ENCODE data around the gene RWDD3.
A peak's percentile ranks its signal among the peaks of the same experiment; 100 is the strongest.

RWDD3 gene, protein sequence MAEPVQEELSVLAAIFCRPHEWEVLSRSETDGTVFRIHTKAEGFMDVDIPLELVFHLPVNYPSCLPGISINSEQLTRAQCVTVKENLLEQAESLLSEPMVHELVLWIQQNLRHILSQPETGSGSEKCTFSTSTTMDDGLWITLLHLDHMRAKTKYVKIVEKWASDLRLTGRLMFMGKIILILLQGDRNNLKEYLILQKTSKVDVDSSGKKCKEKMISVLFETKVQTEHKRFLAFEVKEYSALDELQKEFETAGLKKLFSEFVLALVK

DNA sequence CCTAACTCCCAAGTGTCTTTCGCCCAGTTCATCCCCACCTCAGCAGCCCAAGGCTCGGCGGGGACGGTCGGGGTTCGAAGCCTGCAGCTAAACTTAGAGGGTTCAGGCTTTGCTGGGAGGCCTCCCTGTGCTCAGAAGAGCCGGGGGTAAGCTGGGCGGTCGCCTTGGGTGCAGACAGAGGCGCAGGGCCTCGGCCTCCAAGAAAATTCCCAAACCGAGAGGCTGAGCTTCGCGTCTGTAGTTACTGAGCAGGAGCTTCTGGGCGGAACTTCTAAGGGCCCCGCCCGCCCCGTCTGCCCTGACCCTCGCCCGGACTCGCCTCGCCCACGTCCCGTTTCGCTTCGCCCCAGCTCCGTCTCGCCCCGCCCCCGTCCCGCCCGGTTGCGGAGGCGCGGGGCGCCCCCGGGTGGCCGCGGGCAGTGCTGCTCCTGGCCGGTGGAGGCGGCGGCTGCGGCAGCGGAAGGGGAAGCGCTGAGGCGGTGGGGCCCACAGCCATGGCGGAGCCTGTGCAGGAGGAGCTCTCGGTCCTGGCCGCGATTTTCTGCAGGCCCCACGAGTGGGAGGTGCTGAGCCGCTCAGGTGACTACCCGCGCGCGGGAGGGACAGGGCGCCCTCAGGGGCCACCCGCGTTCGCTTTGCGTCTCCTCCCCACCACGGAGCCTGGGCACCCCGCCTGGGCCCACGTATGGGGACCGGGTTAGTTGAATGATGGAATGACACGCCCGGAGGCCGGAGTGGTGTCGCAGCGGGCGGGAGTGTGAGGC is at the start of gene RWDD3:
Gene RWDD3, plus strand, starts transcription at position 474 of the 764 bp plus-strand sequence. Its CDS starts 21 bp downstream, at position 495.
- DNase-seq = peak; percentile 93 to 94

DNA sequence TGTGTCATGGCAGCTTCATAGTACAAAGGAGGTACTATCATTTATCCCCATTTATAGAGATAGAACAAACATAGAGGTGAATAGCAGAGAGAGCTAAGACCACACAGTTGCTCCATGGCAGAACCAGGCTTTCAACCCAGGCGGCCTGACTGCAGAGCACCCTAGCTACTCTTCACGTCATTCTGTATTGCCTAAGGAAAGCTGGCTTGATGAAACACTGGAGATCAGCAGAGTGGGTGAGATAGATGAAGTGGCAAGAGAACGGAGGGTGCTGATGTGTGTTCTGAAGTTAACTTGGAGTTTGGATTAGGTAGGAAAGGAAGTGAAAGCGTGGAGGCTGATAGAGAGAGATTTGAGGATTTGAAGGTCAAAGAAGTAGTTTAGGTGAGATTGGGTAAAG is 47.9 kb upstream of the RWDD3 start:
- no peak for DNase-seq

GRCh38 chr1:95193591-95193990 is 40.4 kb upstream of the RWDD3 start:
- no peak for DNase-seq

DNA sequence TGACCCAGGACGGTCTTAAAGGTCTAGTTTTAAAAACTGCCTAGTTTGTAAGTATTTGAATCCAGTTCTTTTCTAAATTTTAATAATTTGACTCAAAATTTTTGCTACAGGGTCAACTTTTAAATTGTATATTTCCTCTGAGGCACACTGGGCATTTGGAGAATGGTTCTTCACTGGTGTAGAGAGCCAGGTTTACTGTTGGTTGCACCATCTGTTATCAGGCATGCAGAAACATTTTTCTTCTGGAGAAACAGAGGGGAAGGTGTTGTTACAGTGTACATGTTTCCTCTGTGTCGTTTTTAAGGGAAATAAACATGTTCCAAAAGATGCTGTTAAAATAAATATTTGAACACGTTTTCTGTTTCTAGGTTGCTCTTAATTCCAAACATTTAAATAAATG is 39.0 kb upstream of the RWDD3 start:
- no peak for DNase-seq

DNA sequence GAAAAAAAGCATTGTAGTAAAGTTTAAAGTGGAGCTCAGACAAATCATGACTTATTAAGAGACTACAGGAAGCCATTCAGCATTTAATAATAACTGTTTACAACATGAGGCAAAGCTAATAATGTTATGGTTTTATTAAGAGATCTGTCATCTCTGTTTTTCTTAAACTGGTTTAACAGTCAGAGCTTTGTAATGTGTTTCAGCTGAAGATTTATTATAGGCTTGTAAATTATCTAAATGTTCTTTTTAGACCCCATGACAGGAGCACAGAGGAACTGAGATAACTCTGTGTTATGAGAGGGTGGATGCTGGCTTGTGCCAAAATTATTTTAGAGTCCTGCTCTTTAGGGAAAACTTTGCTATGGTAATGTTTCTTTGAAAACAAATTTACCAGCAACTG is 38.0 kb upstream of the RWDD3 start:
- DNase-seq = no peak

GRCh38 chr1:95197616-95198252 is 36.3 kb upstream of the RWDD3 start:
- DNase-seq = no peak

- no peak for DNase-seq
Observed at GRCh38 chr1:95201905-95202304, 32.1 kb upstream of the RWDD3 start.

DNA sequence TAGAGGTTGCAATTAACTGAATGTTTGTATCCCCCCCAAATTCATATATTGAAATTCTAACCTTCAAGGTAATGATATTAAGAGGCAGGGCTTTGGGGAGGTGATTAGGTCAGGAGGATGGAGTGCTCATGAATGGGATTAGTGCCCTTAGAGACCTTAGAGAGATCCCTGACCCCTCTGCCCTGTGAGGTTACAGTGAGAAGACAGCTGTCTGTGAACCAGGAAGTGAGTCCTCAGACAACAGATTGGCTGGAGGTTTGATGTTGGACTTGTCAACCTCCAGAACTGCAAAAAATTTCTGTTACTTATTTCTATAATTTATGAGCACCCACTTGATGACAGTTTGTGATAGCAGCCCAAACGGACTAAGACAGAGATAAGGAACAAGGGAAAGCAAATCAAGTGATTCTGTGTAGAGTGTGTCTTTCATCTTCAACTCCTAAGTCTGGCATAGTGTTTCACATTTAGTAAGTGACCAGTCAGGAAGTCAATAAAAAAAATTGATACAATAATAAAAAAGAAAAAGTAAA is 30.0 kb upstream of the RWDD3 start:
- no peak for DNase-seq

- DNase-seq = no peak
Observed at GRCh38 chr1:95206514-95206913, 27.5 kb upstream of the RWDD3 start.

DNA sequence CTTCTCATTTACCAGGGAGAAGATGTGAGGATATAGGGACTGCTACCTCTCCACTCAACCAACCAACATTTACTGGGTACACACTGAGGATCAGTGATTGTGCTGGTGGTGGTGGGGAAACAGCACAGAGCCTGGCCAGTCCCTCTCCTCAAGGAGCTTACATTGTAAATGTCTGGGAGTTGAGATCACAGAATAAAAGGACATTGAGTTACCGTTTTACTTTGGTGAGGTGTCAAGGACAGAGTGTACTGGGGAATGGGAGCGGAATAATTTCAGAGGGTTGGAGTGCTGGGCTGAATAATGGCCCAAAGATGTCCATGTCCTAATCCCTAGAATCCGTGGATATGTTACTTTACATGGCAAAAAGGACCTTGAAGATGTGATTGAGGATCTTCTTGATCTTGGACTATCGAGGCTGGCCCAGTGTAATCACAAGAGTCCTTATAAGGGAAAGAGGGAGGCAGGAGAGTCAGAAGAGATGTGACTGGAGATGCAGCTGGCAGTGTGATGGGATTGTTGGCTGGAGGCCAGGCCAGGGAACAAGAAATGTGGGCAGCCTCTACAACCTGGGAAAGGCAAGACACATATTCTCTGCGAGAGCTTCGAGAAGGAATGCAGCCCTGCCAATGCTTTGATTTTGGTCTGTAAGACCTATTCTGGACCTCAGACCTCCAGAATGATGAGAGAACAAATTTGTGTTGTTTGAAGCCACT is 26.6 kb upstream of the RWDD3 start:
- no peak for DNase-seq

- DNase-seq = no peak
Observed at GRCh38 chr1:95208876-95209275, 25.1 kb upstream of the RWDD3 start.

DNA sequence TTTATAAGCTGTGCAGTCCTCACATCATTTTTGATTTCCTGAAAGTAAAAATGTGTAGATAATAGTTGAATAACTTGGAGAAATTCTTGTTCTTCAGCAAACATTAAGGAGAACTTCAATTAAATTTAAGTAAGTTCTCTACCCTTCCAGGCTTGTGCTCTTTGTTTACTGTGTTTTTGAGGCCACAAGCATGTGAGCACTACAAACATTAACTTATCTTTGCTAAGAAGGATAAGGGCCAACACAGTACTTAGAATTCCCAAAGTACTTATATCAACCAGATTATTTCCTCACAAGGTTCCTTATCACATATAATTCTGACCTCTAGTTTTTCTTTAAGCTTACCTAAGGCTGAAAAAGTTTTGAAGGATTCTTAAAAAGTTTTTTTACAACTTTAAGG is 24.7 kb upstream of the RWDD3 start:
- no peak for DNase-seq

DNA sequence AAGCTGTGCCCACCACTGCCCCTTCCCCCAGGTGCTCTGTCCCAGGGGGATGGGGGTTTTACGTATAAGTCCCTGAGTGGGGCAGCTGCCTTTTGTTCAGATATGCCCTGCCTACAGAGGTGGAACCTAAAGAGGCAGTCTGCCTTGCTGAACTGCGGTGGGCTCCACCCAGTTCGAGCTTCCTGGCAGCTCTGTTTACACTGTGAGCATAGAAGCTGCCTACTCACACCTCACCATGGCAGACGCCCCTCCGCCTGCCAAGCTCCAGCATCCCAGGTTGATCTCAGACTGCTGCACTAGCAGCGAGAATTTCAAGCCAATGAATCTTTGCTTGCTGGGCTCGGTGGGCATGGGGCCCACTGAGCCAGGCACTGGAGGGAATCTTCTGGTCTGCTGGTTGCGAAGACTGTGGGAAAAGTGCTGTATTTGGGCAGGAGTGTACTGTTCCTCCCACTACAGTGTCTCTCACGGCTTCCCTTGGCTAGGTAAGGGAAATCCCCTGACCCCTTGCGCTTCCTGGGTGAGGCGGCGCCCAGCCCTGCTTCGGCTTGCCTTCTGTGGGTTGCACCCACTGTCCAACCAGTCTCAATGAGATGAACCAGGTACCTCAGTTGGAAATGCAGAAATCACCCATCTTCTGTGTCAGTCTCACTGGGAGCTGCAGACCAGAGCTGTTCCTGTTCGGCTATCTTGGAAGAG is 17.6 kb upstream of the RWDD3 start:
- DNase-seq = no peak

GRCh38 chr1:95217371-95217770 is 16.6 kb upstream of the RWDD3 start:
- no peak for DNase-seq

DNA sequence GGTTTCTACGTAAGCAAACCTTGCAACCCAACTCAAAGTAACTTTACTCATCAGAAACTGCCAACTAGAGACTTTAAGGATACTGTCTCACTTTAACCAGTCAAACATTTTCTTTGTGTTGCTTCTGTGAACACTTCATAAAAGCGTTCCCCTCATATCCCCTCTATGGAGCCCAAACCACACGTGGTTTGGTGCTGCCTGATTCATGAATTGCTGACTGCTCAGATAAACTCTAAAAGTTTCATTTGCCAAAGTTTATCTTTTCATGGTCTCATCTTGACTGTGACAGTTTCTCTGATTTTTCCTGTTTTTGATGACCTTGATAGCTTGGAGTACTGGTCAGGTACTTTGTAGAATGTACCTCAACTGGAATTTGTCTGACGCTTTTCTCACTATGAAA is 14.6 kb upstream of the RWDD3 start:
- DNase-seq = no peak

DNA sequence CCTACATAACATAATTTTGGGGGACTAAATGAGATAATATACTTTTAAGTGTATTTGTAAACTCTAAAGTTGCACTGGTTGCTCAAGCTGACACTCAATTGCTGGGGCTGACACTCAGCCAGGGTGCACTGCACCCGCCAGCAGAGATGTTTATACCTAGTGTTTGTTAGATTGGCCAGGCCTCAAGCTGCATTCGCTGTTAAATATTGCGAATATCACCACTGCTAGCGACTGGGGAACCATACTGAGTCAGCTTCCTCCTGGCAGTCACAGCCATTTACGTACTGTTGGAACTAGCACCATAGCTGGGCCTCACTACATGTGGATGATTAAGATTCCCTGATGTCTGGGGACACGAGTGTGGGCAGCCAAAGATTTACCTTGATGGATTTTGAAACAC is 12.7 kb upstream of the RWDD3 start:
- no peak for DNase-seq

DNA sequence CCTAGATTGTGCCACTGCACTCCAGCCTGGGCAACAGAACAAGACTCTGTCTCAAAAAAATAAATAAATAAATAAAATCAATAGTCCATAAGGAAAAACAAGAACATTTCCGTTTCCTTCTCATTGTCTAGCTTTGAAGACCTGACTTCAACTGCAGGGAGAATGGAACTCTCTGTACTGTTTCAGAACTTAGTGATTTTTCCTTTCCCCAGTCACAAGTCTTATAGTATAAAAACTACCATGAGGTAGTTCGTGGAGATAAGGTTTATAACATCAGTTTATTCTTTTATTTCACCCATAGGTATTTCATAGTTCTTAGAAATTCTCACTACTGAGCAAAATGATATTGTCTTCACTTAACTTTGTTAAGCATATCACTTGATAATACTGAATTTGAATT is 11.4 kb upstream of the RWDD3 start:
- no peak for DNase-seq

- DNase-seq = no peak
Observed at GRCh38 chr1:95223110-95223509, 10.9 kb upstream of the RWDD3 start.

GRCh38 chr1:95226781-95227660 is 7.0 kb upstream of the RWDD3 start:
- no peak for DNase-seq

GRCh38 chr1:95229037-95229436 is 5.0 kb upstream of the RWDD3 start:
- DNase-seq = no peak

- no peak for DNase-seq
Observed at GRCh38 chr1:95229706-95230105, 4.3 kb upstream of the RWDD3 start.

DNA sequence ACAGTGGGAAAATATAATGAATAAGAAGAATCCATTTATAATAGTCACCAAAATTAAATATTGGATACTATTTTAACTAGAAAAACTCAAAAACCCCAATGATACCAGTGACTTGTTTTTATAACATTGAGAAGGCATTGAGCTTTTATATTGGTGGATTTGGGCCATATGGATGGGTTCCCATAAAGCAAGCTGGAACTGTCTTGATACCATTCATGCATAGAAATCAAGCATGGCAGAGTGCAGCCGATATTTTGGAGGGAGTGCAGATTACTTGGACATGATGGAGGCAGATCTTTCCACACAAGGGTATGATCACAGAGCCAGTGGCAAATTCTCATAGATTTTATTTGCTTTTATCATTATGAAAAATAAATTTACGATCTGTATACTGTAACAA is 3.8 kb upstream of the RWDD3 start:
- DNase-seq = no peak

Data from activated CD4-positive, alpha-beta T cell treated with anti-CD3 and anti-CD28 coated beads for 4 hours (primary cell).